Endothelial cell of umbilical vein (primary cell): Measurements from ENCODE around the gene DUSP3. TPM values are rescaled to one million over a fixed set of nuclear protein-coding genes. Genes with fewer than 3 reads are reported as not detected.

Experiments
- BruUV-seq: library from RNA; stranded (reverse); fragments of 400-500 nt; replicated peaks from 2 replicates; lab custom pipeline; 2021; lab: Mats Ljungman, UMichigan
- CTCF ChIA-PET: fragments of 300-600, 350-600 bp; sonication (Branson Sonifier 250); formaldehyde crosslinking; loops from one replicate; lab custom pipeline; 2021; ENCODE audit warnings: antibody characterized with exemption, inconsistent platforms; lab: Charles Lee
- POLR2A ChIA-PET: fragments of 300-600, 350-600 bp; sonication (Branson Sonifier 250); formaldehyde crosslinking; loops from one replicate; lab custom pipeline; 2021; ENCODE audit warnings: antibody characterized with exemption, inconsistent platforms; lab: Charles Lee
- DNase-seq: peaks from one replicate; pipeline ENCODE4 v3.0.0-alpha.2; 2011; ENCODE audit warnings: low read depth, low spot score
- FAIRE-seq: peaks from 2 replicates; lab custom pipeline; 2011; peaks lifted over from hg19 to GRCh38; lab: Jason Lieb, UNC
- H2AFZ ChIP-seq: 2 replicates; pipeline ENCODE4 v1.6.0; 2012; ENCODE audit warnings: low read depth, low read length, control low read depth, inconsistent platforms
- H3K27ac ChIP-seq: 2 replicates; pipeline ENCODE4 v1.5.1; 2011; ENCODE audit warnings: low read depth, mild to moderate bottlenecking, control low read depth, low read length, moderate library complexity; ENCODE audit not compliant: insufficient read depth
- H3K27me3 ChIP-seq, 2 experiments: 2 replicates each; pipeline versions ENCODE4 v1.6.0 to v1.6.1; 2011; ENCODE audit warnings: low read length in 2 of 2, mixed read lengths in 1 of 2; ENCODE audit not compliant: control insufficient read depth in 2 of 2, insufficient read depth in 2 of 2
- H3K36me3 ChIP-seq, 2 experiments: 2 replicates in 1 of 2; 3 replicates in 1 of 2; pipeline ENCODE4 v1.5.1; 2011; ENCODE audit warnings: low read length in 2 of 2, mild to moderate bottlenecking in 1 of 2, moderate library complexity in 1 of 2; ENCODE audit not compliant: control insufficient read depth in 2 of 2, insufficient read depth in 2 of 2; ENCODE audit errors: extremely low read depth in 1 of 2
- H3K4me1 ChIP-seq: 3 replicates; pipeline ENCODE4 v1.5.1; 2011; ENCODE audit warnings: mild to moderate bottlenecking, low read length; ENCODE audit not compliant: control insufficient read depth, insufficient read depth; ENCODE audit errors: extremely low read depth
- H3K4me2 ChIP-seq: 2 replicates; pipeline ENCODE4 v1.6.1; 2011; ENCODE audit warnings: low read length, control low read depth, mixed read lengths; ENCODE audit not compliant: insufficient read depth
- H3K4me3 ChIP-seq, 3 experiments: fragments of 200-600 bp in 1 of 3; sonication (generic), shearing (Covaris generic) in 1 of 3; replicated peaks in 1 of 3; 2 replicates each; pipeline ENCODE4 v1.5.1; 2011 to 2016; ENCODE audit warnings: control low read depth in 3 of 3, low read length in 3 of 3, mild to moderate bottlenecking in 2 of 3, inconsistent platforms in 1 of 3, low read depth in 1 of 3, moderate library complexity in 1 of 3; ENCODE audit not compliant: insufficient read depth in 1 of 3
- H3K79me2 ChIP-seq: 2 replicates; pipeline ENCODE4 v1.6.0; 2012; ENCODE audit warnings: low read length, inconsistent platforms; ENCODE audit not compliant: control insufficient read depth, insufficient read depth
- H3K9ac ChIP-seq: replicated peaks from 2 replicates; pipeline ENCODE3; 2011; ENCODE audit warnings: low read length, control low read depth; ENCODE audit not compliant: insufficient read depth; ENCODE audit errors: extremely low read depth
- H3K9me1 ChIP-seq: replicated peaks from 3 replicates; pipeline ENCODE4 v1.6.0; 2011; ENCODE audit warnings: mild to moderate bottlenecking, low read length; ENCODE audit not compliant: control insufficient read depth, insufficient read depth; ENCODE audit errors: extremely low read depth
- H3K9me3 ChIP-seq: replicated peaks from 2 replicates; pipeline ENCODE4 v1.5.1; 2012; ENCODE audit warnings: low read length, inconsistent platforms; ENCODE audit not compliant: control insufficient read depth, insufficient read depth
- H4K20me1 ChIP-seq: replicated peaks from 2 replicates; pipeline ENCODE3; 2011; ENCODE audit warnings: mild to moderate bottlenecking, low read length; ENCODE audit not compliant: control insufficient read depth, insufficient read depth; ENCODE audit errors: extremely low read depth
- CTCF ChIP-seq, 2 donors: IDR thresholded peaks; 1 replicate in 1 of 2; 2 replicates in 1 of 2; pipeline ENCODE4 v1.5.1; 2011; ENCODE audit warnings: low read length in 2 of 2, mild to moderate bottlenecking in 2 of 2, moderate library complexity in 2 of 2, control low read depth in 1 of 2, inconsistent platforms in 1 of 2, low read depth in 1 of 2; ENCODE audit not compliant: insufficient read depth in 1 of 2; ENCODE audit errors: extremely low read depth in 1 of 2
- EZH2 ChIP-seq: IDR thresholded peaks from 2 replicates; pipeline ENCODE4 v1.6.1; 2012; ENCODE audit warnings: borderline replicate concordance, low read depth, mild to moderate bottlenecking, moderate library complexity, low read length, inconsistent platforms; ENCODE audit not compliant: severe bottlenecking
- FOS ChIP-seq: IDR thresholded peaks from 2 replicates; pipeline ENCODE4 v1.6.1; 2011; ENCODE audit warnings: mild to moderate bottlenecking, low read length, moderate library complexity, borderline replicate concordance; ENCODE audit not compliant: insufficient read depth
- GATA2 ChIP-seq: IDR thresholded peaks from 2 replicates; pipeline ENCODE4 v1.7.0; 2011; ENCODE audit warnings: low read depth, mild to moderate bottlenecking, moderate library complexity, mixed read lengths, low read length; ENCODE audit not compliant: insufficient read length, insufficient read depth
- JUN ChIP-seq: IDR thresholded peaks from 2 replicates; pipeline ENCODE4 v1.6.1; 2011; ENCODE audit warnings: borderline replicate concordance, low read depth; ENCODE audit not compliant: insufficient read length, insufficient read depth
- MAX ChIP-seq: IDR thresholded peaks from 2 replicates; pipeline ENCODE4 v1.6.1; 2011; ENCODE audit not compliant: insufficient read depth, insufficient read length
- MYC ChIP-seq: IDR thresholded peaks from one replicate; pipeline ENCODE4 v1.6.1; 2011; ENCODE audit warnings: mild to moderate bottlenecking, low read depth, low read length
- POLR2A ChIP-seq: IDR thresholded peaks from 2 replicates; pipeline ENCODE4 v1.6.1; 2012; ENCODE audit warnings: low read depth, mild to moderate bottlenecking, control low read depth, low read length
- POLR2AphosphoS5 ChIP-seq: IDR thresholded peaks from 2 replicates; pipeline ENCODE4 v1.6.1; 2012; ENCODE audit warnings: low read depth, mild to moderate bottlenecking, control low read depth, low read length, moderate library complexity; ENCODE audit not compliant: insufficient read depth
- dilution Hi-C: fragments of 300-500 bp; cut with MboI; formaldehyde crosslinking; loops from one replicate; pipeline ENCODE4 v1.15.0; 2019; ENCODE audit warnings: low sequenced_read_pairs; ENCODE audit not compliant: extremely low pct_ligation_motif_present
- intact Hi-C: fragments of 100-400 bp; cut with micrococcal nuclease; formaldehyde crosslinking; loops from one replicate; pipeline ENCODE4 v1.10.0; 2022
- polyA plus RNA-seq, 4 experiments: library from polyadenylated mRNA; depleted of rRNA in 3 of 4; stranded (reverse) in 3 of 4; unstranded in 1 of 4; fragments of >200 nt; gene quantifications; 2 replicates each; pipeline versions ENCODE4 v1.2.1 to v1.2.3, GENCODE V29; 2011 to 2012; ENCODE audit warnings: missing spikeins in 1 of 4
- total RNA-seq: library from RNA; stranded (reverse); gene quantifications from 2 replicates; pipeline ENCODE4 v1.2.3, GENCODE V29; 2021

Gene DUSP3
- total and polyA plus RNA-seq, 2 donors (not counting 3 experiments of a cell fraction or from before 2014, with no cell fraction given): 46.8 to 57.7 TPM

- no peak for DNase-seq
- Histone ChIP-seq H3K9ac (no peak overlapping the region), H3K9me1 (no peaks in the 10 kb centered on the region), H3K27me3 (no peaks in the 10 kb centered on the region), H3K27ac (no peak overlapping the region), H3K79me2 (no peaks in the 10 kb centered on the region), H2AFZ (no peak overlapping the region), H3K9me3 (no peaks in the 10 kb centered on the region), H3K4me1 (peaks cover 2% of the 10 kb centered on the region), H4K20me1 (no peaks in the 10 kb centered on the region), H3K4me3 (no peak overlapping the region), H3K4me2 (no peak overlapping the region), H3K36me3 (peaks cover 12 to 33% of the 10 kb centered on the region in 2 experiments)
- dilution Hi-C loops: loop anchor here (5.0 kb wide), 1 partner anchor 67 kb away; no protein-coding TSS in a partner anchor
- FAIRE-seq: no peak
- no TSS peak for BruUV-seq
- TF ChIP-seq GATA2 (no peak), POLR2AphosphoS5 (no peak), MYC (no peak), FOS (no peak), CTCF (IDR thresholded peaks at IDR 0.05; ENCODE audit: extremely low read depth in 1 of 2, insufficient read depth in 1 of 2, low read depth in 1 of 2, low read length in 2 of 2) (no peak), EZH2 (no peak), JUN (no peak), POLR2A (no peak), MAX (no peak)
- CTCF ChIA-PET: no interaction called here
- intact Hi-C loops: no loop called here
- POLR2A ChIA-PET: no interaction called here
Measured at GRCh38 chr17:43769426-43769825, 9.4 kb downstream of the DUSP3 start.
